Activated CD4-positive, alpha-beta T cell treated with anti-CD3 and anti-CD28 coated beads for 1 hour (primary cell): ENCODE data around the gene TGFBI.

ENCODE experiments used
- DNase-seq: peaks from one replicate; pipeline ENCODE4 v3.0.0-alpha.2; 2020

TGFBI gene

DNA sequence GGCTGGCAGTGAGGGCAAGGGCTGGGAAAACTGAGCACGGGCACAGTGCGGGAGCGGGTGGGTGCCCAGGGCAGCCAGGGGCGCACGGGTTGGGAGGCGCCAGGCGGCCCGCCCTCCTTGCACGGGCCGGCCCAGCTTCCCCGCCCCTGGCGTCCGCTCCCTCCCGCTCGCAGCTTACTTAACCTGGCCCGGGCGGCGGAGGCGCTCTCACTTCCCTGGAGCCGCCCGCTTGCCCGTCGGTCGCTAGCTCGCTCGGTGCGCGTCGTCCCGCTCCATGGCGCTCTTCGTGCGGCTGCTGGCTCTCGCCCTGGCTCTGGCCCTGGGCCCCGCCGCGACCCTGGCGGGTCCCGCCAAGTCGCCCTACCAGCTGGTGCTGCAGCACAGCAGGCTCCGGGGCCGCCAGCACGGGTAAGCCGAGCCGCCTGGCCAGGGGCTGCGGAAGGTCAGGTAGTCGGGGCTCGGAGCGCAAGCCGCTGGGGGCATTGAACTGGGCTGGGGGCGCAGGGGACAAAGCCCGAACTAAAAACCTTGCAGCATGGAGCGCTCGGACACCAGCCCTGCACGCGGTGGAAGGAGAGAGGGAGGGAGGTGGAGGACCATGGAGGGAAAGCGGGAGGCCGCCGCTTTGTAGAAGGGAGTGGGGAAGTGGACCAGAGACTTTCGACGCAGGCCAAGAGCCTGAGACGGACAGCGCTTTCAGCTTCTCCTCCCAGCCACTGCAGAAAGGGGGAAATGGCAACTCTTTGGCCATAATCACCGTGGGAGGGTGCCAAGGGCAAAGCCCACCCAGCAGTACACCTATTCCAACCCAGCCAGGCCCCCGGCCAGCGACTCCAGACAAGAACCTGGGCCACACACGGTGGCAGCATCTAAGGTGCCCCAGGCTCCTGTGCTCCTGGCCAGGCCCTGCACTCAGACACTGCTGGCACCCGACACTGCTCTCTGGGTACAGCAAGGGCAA lies at the start of gene TGFBI:
Gene TGFBI, plus strand, starts transcription at position 207 of the 961 bp plus-strand sequence. Its CDS starts 68 bp downstream, at position 275.
- DNase-seq = no peak

DNA sequence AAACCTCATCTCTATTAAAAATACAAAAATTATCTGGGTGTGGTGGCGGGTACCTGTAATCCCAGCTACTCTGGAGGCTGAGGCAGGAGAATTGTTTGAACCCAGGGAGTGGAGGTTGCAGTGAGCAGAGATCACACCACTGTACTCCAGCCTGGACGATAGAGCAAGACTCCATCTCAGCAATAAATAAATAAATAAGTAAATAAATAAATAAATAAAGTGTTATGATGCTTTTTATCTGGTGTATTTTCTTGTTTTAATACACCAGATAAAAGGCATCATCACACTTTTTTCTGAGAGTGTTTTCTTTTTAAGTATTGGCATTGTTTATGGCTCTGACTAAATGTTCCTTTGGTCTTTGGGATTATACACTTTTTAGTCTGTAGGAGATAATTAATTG lies 49.8 kb upstream of the TGFBI start:
- no peak for DNase-seq

DNA sequence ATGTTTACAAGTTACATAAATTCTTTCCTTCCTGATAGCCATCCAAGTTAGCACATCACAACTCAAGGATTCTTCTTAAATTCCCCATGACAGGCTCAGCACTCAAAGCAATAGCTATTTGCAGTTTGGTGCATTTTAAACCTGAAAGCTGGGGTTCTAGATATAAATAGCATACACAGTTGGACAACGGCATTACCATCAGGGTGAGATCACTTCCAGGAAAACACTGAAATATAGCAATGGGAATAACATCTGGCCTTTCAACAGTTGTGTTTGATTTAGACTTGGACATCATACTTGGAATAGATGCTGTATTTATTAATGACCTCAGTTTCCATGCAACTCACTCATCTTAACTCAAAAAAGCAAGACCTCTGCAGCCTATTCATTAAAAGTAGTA lies 49.3 kb upstream of the TGFBI start:
- DNase-seq = no peak

DNA sequence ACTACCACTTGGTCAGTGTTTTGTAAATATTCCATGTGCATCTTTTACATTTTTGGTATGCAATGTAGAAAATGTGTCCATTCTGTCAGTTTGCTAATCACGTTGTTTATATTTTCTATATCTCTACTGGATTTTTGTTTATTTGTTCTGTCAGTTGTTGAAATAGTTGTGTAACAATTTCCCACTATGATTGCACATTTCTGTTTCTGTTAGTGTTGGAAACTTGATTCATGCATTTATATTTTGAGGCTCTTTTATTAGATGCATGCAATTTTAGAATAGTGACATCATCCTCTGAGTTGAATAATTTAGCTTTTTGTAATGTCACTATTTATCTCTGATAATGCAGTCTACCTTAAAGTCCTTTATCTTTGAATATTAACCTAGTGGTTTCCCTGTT lies 48.2 kb upstream of the TGFBI start:
- DNase-seq = no peak

DNA sequence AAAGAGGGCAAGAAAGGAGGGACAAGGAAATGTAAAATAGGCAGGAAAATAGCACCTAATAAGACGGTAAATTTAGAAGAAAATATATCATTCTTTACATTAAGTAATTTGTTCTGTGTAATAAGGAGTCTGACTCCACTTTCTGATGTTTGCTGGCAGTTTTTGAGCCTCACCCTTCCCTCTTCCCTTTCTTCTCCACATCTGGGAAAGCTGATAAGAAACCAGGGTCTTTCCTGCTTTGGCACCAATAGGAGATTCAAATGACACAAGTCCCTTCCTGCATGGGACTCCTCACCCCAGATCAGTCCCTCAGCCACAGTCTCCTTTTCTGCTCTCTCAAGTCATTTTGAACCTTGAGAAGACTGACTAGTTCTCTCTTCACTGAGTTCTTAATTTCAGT lies 42.8 kb upstream of the TGFBI start:
- DNase-seq = no peak

DNA sequence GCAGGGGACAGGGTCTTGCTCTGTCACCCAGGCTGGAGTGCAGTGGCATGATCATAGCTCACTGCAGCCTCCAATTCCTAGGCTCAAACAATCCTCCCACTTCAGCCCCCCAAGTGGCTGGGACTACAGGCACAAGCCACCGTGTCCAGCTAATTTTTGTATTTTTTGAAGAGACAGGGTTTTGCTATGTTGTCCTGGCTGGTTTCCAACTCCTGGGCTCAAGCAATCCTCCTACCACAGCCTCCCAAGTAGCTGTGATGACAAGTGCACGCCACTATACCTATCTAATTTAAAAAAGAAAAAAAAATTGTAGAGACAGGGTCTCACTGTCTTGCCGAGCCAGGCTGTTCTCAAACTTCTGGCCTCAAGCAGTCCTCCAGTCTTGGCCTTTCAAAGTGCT lies 42.4 kb upstream of the TGFBI start:
- no peak for DNase-seq

DNA sequence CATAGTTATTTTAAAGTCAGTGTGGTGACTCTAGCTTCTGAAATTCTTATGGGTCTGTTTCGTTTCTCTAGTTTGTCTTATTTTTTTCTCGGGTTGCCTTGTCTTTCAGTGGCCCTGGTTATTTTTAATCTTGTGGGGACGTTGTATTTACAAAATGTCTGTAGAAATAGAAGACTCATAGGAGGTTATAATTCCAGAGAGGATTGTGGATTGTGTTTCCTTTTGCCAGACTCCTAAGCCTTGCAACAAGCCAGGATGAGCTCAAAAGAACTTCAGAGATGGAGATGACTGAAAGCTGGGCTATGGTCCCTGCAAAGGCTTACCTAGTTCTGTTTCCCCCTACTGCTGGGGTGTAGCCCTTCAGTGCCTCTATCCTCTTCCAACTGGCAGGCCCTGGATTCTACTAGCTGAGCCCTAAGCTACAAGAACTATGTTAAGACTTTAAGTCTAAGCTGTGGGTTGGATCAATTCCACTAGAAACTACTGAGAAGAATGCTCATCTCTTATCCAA lies 41.8 kb upstream of the TGFBI start:
- DNase-seq = no peak

DNA sequence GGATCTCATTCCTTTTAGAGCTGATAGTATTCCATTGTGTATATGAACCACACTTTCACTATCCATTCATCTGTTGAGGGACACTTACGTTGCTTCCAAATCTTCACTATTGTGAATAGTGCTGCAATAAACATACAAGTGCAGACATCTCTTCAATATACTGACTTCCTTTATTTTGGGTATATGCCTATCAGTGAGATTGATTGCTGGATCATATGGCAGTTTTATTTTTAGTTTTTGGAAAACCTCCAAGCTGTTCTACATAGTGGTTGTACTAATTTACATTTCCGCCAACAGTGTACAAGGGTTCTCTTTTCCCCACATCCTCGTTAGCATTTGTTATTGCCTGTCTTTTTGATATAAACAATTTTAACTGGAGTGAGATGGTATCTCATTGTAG lies 40.2 kb upstream of the TGFBI start:
- no peak for DNase-seq

DNA sequence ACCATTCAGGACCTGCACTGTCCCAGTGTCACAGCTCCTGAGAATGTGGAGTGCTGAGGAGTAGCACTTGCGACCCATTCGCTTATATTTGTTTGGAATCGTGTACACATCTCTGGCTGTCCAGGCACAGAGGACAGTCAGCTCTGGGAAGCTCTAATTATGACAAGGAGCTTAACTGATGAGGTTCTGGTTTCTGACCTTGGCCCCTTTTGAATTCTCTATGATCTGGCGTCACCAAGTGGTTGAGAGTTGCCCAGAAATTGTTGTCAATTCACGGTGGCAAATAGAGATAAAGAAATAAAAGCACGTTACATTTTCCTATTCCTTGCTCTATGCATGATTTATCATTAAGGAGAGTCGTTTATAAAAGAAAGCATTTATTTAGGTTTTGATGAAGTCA lies 39.1 kb upstream of the TGFBI start:
- no peak for DNase-seq

DNA sequence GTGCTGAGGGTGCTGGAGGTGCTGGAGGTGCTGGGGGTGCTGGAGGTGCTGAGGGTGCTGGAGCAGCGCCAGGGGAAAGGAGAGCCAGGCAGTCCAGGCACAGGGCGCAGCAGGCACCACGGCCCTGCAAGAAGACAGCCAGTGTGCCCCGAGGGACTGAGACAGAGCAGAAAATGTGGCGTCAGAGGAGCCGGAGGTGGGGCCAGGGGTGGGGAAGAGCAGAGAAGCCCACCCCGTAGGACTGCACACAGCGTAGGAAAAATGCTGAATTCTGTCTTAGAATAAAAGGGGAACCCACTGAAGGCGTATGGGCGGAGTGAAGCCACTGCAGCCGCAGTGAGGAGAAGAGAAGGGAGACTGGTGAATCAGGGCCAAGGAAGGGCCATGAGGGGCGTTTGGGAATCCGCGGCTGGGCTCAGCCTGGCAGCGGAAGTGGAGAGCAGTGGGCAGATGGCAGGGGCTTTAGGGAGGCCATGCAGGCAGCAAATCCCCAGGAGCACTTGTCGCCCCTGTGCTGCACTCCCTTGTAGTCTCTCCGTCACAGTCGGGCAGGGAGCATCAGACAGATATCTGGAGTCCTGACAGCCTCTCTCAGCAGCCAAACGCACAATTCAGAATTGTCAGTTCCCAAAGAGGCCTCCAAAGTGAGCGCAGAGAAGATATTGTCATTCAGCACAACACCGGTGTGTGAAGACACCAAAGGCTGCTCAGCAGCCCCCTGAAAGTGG lies 38.1 kb upstream of the TGFBI start:
- DNase-seq = no peak

DNA sequence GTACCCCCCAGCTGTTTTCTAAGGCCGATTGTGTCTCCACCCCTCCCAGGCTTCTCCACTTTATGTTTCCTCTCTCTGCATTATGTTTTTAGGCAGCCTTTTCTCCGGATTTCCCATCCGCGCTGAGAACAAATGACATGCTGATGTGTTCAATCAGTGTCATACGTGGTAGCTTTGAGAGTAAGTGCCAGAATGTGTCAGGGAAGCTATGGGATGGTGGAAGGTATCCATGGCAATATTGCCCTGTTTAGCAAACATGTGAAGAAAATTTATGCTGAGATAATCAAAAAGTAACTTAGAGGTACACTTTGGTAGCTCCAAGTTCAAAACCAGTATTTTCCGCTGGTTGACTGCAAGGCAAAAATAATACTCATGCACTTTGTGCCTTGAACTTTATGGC lies 37.4 kb upstream of the TGFBI start:
- DNase-seq = no peak

DNA sequence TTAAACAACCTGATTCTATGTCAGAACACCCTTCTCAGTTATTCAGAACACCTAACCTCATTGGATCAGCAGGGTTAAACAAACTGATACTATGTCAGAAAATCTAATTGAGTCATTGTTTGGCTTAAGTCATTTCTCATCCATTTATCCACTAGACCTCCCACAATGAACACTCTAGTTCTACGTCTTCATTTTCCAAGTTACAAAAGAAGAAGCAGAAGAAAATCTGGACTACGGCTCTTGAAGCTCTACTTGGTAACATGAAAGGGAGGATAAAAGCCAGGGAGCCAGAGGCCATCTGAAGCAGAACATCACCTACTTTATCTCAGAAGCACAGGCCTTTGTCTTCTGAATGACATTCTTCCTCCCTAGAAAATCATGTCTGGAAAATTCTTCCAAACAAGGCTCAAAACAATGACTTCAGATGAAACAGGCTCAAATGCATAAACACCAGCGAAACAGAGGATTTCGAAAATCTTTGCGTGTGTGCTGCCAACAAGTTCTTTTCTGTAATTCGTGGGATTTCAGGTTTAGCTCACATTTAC lies 35.4 kb upstream of the TGFBI start:
- no peak for DNase-seq

DNA sequence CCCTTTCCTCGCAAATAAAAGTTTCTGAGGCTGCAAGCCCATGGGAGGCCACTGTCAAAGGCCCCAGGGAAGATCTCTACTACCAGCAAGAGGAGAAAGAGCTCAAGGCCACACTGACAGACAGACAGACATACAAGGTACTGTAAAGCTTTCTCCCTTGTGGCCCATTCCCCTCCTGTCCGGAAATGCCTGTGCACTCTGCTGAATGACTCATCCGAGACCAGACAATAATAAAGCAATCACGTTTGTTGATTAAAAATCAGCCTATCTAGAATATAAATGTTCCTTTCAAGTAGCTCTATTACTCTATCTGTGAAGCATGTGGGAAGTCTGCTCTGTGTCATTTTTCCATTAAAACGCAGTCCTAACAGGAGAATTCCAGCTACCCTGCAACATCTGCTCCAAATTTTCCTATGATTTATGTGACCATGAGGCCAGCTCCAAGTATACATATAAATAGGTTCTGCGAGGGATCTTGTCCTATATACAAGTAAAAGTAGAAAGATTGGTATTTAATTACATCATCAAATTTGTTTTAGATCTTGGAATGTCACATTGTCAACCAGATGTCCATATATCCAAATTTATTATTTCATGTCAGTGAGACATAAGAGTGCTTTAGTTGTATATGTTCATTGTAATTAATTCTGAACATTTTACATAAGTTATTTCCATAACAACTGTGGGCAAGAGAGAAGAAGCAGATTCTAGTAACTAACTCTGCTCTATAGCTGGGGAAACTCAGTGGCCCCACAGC lies 34.7 kb upstream of the TGFBI start:
- DNase-seq = no peak

DNA sequence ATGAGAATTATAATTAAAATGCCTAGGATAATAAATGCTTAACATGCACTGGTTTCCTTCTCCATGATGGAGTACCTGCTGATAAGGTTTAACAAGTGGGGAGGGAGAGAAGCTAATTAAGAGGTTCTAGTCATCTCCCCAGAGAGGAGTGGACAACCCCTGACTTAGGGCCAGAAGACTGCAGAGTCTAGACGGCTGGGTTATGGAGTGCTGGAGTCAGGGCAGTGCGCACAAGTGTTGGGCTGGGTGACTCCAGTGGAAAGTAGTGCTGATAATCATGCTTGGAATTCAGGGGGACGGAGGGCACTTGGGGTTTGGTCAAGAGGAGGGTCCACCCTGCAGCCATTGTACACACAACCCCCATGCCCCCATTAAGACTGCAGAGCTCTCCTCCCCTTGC lies 32.8 kb upstream of the TGFBI start:
- DNase-seq = no peak

DNA sequence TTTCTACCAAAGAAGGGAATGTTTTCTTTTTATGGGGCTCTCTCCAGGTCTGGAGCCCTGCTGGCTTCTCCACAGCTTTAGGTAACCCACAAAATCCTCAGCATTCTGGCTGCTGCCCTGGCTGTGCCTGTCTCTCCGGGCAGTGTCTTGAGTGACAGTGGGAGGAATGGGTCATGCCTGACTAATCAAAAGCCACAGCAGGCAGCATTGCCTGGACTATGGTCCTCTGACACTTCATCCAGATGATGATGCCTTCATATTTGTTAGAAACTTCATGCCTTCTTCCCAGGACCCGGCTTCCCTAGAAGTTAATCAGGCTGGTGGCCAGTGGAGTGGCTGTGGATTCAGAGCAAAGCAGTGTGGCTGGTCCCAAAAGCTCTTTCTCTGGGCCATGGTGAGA lies 32.2 kb upstream of the TGFBI start:
- no peak for DNase-seq

DNA sequence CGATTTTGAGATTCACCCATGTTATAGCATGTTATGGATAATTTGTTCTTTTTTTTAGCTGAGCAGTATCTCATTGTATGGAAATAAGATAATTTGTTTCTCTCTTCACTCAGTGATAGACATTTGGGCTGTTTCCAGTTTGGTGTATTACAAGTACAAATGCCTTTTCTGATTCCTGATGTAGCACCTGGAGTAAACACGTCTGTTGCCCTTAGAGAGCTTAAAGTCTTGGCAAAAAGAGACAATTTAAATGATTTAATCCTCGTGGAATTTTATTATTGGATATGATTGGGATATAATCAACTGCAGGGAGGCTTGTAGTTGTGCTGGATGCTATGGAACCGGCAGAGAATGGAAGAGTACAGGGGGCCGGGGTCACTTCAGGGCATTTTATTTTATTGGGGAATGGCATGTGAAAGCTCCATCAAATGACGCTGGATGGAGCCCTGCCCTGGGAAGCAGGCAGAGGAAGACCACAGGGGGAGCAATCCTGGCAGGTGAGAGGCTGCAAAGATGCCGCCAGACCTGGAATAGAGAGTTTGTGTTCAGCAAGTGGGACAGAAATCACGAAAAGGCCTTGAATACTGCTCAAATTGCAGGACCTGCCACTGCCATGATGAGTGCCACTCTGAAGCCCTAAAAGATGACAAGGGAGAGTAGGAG lies 31.0 kb upstream of the TGFBI start:
- DNase-seq = no peak

DNA sequence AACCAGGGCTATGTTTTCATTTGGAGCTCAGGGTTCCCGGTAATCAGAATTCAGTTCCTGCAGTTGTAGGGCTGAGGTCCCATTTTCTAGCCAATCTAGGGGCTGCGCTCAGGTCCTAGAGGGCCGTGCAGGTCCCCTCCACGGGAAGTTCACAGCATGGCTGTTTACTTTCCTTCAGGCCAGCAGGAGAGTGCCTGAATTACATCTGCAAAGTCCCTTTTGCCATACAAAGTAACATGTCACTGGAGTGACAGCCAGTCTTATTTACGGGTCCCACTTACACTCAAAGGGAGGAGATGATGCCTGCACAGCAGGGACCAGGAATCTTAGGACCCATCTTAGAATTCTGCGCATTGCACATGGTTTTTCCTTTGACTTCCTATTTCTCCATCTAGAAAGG lies 29.9 kb upstream of the TGFBI start:
- no peak for DNase-seq

DNA sequence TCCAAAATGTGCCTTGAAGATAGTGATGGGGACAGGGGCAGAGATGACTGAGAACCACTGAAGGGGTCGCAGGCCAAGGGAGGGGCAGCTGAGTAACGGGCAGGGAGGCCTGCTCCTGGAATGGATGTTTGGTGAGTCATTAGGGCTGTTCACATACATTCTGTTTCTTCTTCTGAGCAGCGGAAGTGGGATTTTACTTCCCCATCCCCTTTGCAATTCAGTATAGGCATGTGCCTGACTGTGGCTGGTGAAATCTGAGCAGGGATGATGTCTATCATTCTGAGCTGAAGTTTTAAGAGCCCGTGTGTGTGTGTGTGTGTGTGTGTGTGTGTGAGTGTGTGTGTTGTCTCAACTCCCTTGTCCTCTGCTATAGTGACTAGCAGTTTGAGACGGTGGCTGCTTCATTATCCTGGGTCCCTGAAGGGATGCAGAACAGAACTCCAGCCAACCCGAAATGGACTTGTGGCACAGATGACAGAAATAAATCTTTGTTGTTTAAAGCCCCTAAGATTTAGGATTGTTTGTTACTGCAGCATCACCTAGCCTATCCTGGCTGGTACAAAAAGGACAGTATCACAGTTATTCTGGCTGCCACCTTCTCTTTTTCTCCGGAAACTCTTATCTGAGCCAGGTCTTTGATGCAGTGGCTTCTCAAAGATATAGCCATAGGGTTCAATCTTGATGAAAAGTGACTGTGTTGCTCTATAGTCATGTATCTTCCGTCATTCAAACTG lies 29.2 kb upstream of the TGFBI start:
- no peak for DNase-seq

DNA sequence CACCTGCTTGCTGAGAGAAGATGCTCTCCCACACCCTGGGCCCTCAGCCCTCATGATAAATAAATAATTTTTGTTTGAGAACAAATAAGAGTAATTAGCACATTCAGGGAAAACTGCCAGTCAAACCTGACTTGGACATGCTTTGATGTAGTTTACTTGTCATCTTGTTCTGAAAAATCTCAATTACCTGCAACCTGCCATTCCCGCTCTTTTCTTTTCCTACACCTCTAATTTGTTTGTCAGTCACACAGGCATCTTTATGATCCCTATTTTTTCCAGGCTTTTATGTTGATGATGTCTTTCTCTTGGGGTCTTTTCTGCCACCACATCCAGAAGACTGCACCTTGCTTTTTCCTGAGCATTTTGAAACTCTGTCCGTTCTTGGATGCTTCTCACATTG lies 28.6 kb upstream of the TGFBI start:
- DNase-seq = no peak

DNA sequence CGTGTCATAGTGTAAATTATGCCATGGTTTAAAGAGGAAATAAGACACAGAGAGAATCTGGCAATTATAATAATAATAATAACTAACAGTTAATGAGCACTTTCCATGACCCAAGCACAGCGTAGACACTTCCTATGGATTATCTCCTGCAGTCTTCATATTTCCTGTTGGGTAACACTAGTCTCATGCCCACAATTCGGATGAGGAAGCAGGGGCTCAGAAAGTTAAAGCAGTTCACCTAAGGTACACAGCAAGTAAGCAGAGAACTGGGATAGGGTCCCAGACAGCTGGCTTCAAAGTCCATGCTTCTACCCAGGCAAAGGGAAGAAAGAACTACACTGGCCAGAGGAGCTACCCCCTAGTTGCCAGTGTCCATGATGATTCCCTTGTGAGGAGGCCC lies 27.9 kb upstream of the TGFBI start:
- DNase-seq = no peak

DNA sequence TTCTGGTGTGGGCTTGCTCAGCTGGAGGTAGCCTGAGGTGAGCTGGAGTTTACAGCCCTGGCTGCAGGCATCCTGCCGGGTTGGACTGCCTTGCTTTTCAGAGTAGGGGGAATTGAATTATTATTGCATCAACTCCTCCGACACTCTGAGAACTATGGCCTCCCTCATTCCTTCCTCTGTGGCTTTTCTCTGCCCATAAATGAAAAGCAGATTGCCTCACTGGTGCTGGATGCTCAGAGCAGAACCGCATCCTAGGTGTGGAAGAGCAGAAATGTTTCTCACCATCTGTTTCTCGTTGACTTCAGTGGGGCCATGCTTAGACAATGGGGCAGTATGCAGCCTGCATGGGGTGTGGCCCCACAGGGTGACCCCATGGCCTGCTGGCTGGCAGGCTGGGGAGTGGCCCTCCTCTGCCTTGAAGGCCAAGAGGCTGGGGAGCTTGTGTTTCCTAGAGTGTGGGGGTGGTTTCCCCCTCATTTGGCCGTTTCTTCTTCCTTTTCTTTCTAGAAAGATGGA lies 27.3 kb upstream of the TGFBI start:
- no peak for DNase-seq
